HG02763 (cell line): ENCODE results near the gene POC1A.

ENCODE experiments used
- ATAC-seq: cut with Tn5 transposase; IDR thresholded peaks from one replicate; pipeline ENCODE4 v1.9.1; 2021; ENCODE audit warnings: mild to moderate bottlenecking, moderate library complexity; ENCODE audit not compliant: unreplicated experiment

POC1A gene

GRCh38 chr3:52108302-52109232 lies 45.7 kb downstream of the POC1A start:
- ATAC-seq, result no peak

GRCh38 chr3:52106951-52107611 lies 47.1 kb downstream of the POC1A start:
- ATAC-seq, result no peak

GRCh38 chr3:52104684-52105640 lies 49.3 kb downstream of the POC1A start:
- no peak for ATAC-seq

GRCh38 chr3:52102934-52103333 lies 51.3 kb downstream of the POC1A start:
- no peak for ATAC-seq

GRCh38 chr3:52099001-52099401 lies 55.2 kb downstream of the POC1A start:
- no peak for ATAC-seq

- no peak for ATAC-seq
Measured at GRCh38 chr3:52097851-52098507, 56.2 kb downstream of the POC1A start.

GRCh38 chr3:52095990-52096775 lies 58.0 kb downstream of the POC1A start:
- no peak for ATAC-seq

GRCh38 chr3:52094571-52095485 lies 59.4 kb downstream of the POC1A start:
- ATAC-seq, result no peak

- no peak for ATAC-seq
Measured at GRCh38 chr3:52093756-52094545, 60.3 kb downstream of the POC1A start.

GRCh38 chr3:52092891-52093290 lies 61.3 kb downstream of the POC1A start:
- no peak for ATAC-seq

- no peak for ATAC-seq
Measured at GRCh38 chr3:52092271-52092660, 62.0 kb downstream of the POC1A start.

GRCh38 chr3:52091586-52092270 lies 62.5 kb downstream of the POC1A start:
- no peak for ATAC-seq

- ATAC-seq, result no peak
Measured at GRCh38 chr3:52090933-52091468, 63.2 kb downstream of the POC1A start.

- ATAC-seq, result no peak
Measured at GRCh38 chr3:52090131-52090932, 63.9 kb downstream of the POC1A start.

GRCh38 chr3:52089691-52090090 lies 64.5 kb downstream of the POC1A start:
- ATAC-seq, result no peak
